SH-SY5Y (cell line): Measurements from ENCODE around the gene CNTN6.

Experiments
- GATA2 ChIP-seq: IDR thresholded peaks from 2 replicates; pipeline ENCODE4 v1.6.1; 2011; ENCODE audit warnings: mild to moderate bottlenecking, low read depth, low read length
- GATA3 ChIP-seq: IDR thresholded peaks from 2 replicates; pipeline ENCODE4 v1.6.1; 2011; ENCODE audit warnings: low read depth, mild to moderate bottlenecking, low read length, moderate library complexity

DNA sequence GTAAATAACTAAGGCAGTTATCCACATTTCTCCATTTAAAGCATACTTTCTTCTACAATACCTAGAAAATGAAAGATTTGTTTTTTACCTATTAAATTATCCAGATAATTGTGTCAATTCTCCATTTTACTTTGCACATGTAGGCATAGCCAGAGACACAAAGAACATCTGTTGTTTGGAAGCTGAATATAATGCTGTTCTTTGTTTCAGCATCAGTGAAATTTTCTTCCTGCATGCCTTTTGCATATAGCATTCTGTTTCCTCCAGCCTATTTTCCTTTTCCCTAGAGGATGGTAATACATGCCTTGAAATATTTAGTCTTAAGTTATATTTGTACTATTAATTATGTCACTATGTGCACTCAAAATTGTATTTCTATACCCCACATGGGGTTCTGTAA is 233.7 kb downstream of the CNTN6 start:
- TF ChIP-seq GATA3: no peak
- no peak for TF ChIP-seq GATA2
